Calu3 (cell line): Measurements from ENCODE around the gene ADAMTS9. TPM values are rescaled to one million over a fixed set of nuclear protein-coding genes. Genes with fewer than 3 reads are reported as not detected.

Source experiments
- BruUV-seq: library from RNA; stranded (reverse); fragments of 400-500 nt; replicated peaks from 2 replicates; lab custom pipeline; 2021; lab: Mats Ljungman, UMichigan
- CTCF ChIA-PET: fragments of 300-600 bp; sonication (Branson Sonifier 250); formaldehyde crosslinking; loops from one replicate; lab custom pipeline; 2022; ENCODE audit warnings: antibody characterized with exemption; lab: Charles Lee
- DNase-seq: peaks from one replicate; pipeline ENCODE4 v3.0.0; 2022
- H3K27ac Mint-ChIP-seq: one replicate; pipeline ENCODE4 v1.8.0; 2022; ENCODE audit warnings: mixed read lengths; ENCODE audit not compliant: unreplicated experiment
- H3K27me3 Mint-ChIP-seq: one replicate; pipeline ENCODE4 v1.8.0; 2022; ENCODE audit warnings: mixed read lengths; ENCODE audit not compliant: unreplicated experiment
- H3K36me3 Mint-ChIP-seq: one replicate; pipeline ENCODE4 v1.8.0; 2022; ENCODE audit warnings: mild to moderate bottlenecking, moderate library complexity, mixed read lengths; ENCODE audit not compliant: insufficient read depth, unreplicated experiment
- H3K4me1 Mint-ChIP-seq: one replicate; pipeline ENCODE4 v1.8.0; 2022; ENCODE audit warnings: mild to moderate bottlenecking, low read depth, mixed read lengths; ENCODE audit not compliant: unreplicated experiment
- H3K4me3 Mint-ChIP-seq: one replicate; pipeline ENCODE4 v1.8.0; 2022; ENCODE audit warnings: mild to moderate bottlenecking, low read depth, moderate library complexity, mixed read lengths; ENCODE audit not compliant: unreplicated experiment
- H3K9me3 Mint-ChIP-seq: one replicate; pipeline ENCODE4 v1.8.0; 2022; ENCODE audit warnings: low read depth, mixed read lengths; ENCODE audit not compliant: unreplicated experiment
- intact Hi-C: fragments of 100-400 bp; cut with micrococcal nuclease; formaldehyde crosslinking; loops from one replicate; pipeline ENCODE4 v1.10.0; 2022; ENCODE audit not compliant: unreplicated experiment
- total RNA-seq: library from RNA; stranded (reverse); gene quantifications from 2 replicates; pipeline ENCODE4 v1.2.3, GENCODE V29; 2022
- TF ChIP-seq, protein P1 (sequence below): fragments of 200-600 bp; IDR thresholded peaks from one replicate; pipeline ENCODE4 v1.8.0; 2022; ENCODE audit warnings: antibody characterized with exemption; ENCODE audit not compliant: unreplicated experiment

ADAMTS9 gene
- total RNA-seq, 1 experiment from 2014 or later, result 54.6 TPM

DNA sequence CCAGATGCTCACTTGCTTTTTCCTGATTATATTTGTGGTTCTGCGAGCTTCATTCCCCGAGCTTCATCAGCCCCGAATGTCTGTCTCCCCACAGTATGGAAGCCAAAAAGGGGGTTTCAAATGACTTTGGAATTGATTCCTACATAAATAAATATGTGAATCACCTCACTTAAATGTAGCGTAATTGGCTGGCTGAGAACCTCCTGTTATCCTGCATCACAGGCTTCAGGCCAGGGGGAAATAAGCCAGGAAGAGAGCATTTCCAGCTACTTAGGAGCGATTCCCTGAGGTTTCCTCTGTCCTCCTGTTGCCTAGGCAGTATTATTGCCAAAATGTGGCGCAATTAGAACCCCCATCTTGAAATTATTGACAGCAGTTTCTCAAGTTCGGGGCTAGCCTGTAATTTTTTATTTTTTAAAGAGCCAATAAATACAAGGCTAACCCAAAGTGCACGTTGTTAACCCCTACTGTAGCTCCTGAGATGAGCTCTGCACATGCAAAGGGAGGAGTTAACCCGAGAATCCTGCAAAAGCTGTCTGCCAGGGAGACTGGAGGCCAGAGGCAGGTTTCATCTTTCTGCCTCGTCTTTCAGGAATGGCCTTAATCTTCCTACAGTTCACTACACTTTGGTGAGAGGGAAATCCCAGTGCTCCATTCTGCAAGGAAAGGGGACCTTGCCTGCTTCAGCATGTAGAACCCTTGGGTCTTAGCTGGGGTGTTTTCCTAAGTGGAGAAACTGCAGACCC lies 148.2 kb downstream of the ADAMTS9 start:
- H3K27me3 Mint-ChIP-seq, result no peaks in the 10 kb centered on the region
- no peaks in the 10 kb centered on the region for H3K9me3 Mint-ChIP-seq
- H3K27ac Mint-ChIP-seq, result no peak overlapping the region
- TF ChIP-seq, protein P1, sequence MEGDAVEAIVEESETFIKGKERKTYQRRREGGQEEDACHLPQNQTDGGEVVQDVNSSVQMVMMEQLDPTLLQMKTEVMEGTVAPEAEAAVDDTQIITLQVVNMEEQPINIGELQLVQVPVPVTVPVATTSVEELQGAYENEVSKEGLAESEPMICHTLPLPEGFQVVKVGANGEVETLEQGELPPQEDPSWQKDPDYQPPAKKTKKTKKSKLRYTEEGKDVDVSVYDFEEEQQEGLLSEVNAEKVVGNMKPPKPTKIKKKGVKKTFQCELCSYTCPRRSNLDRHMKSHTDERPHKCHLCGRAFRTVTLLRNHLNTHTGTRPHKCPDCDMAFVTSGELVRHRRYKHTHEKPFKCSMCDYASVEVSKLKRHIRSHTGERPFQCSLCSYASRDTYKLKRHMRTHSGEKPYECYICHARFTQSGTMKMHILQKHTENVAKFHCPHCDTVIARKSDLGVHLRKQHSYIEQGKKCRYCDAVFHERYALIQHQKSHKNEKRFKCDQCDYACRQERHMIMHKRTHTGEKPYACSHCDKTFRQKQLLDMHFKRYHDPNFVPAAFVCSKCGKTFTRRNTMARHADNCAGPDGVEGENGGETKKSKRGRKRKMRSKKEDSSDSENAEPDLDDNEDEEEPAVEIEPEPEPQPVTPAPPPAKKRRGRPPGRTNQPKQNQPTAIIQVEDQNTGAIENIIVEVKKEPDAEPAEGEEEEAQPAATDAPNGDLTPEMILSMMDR, result no peak
- no peaks in the 10 kb centered on the region for H3K4me1 Mint-ChIP-seq
- CTCF ChIA-PET, result no interaction called here
- BruUV-seq, result no TSS peak
- peaks cover 25% of the 10 kb centered on the region for H3K36me3 Mint-ChIP-seq
- H3K4me3 Mint-ChIP-seq, result no peak overlapping the region
- no peak for DNase-seq
- intact Hi-C loops, result loop anchor here (10.0 kb wide), 1 partner anchor 125 kb away; no protein-coding TSS in a partner anchor

GRCh38 chr3:64536166-64536565 lies 151.6 kb downstream of the ADAMTS9 start:
- no peaks in the 10 kb centered on the region for H3K4me1 Mint-ChIP-seq
- intact Hi-C loops, result loop anchor here (10.0 kb wide), 1 partner anchor 129 kb away; no protein-coding TSS in a partner anchor
- no peak for DNase-seq
- H3K36me3 Mint-ChIP-seq, result peaks cover 33% of the 10 kb centered on the region
- CTCF ChIA-PET, result no interaction called here
- H3K27ac Mint-ChIP-seq, result no peak overlapping the region
- TF ChIP-seq, protein P1, result no peak
- H3K27me3 Mint-ChIP-seq, result no peaks in the 10 kb centered on the region
- BruUV-seq, result no TSS peak
- no peaks in the 10 kb centered on the region for H3K9me3 Mint-ChIP-seq
- H3K4me3 Mint-ChIP-seq, result no peak overlapping the region

DNA sequence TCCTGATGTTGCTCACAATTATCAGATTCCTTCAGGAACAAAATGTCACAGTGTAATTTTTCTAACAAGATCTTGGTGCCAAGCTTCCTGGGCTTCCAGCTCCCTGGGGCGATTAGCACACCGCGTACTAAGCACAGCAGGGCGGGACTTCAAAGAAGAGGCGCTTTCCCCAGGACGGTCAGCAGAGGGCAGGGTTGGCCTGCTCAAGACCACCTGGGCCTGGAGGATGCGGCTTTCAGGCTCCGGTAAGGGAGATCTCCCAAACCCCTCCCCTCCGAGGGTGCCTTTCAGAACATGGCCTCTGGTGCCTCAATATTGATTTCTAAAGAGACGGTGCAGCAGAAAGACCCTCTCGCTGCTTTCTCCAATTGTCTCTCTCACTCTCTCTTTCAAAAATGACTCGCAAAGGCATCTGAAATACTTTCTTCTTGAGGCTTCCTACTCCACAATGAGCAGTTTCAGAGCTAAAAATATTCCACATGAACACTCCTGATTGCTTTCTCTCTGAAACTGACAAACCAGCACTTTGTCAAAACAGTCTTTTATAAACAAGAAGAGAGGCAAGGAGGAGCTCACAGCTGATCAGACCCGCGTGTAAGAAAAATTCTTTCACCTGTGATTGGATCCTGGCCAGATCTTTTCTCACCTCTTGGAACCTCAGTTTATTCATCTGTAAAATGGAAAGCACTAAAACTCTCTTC lies 154.0 kb downstream of the ADAMTS9 start:
- BruUV-seq, result no TSS peak
- Mint-ChIP-seq H3K9me3 (no peaks in the 10 kb centered on the region), H3K27me3 (no peaks in the 10 kb centered on the region), H3K36me3 (peaks cover 29% of the 10 kb centered on the region), H3K4me1 (no peaks in the 10 kb centered on the region), H3K27ac (no peak overlapping the region), H3K4me3 (no peak overlapping the region)
- peak; percentile 81 for DNase-seq
- intact Hi-C loops, result loop anchor here (2.0 to 10.0 kb wide), 5 partner anchors 131 to 904 kb away; partner anchors contain the start of gene ADAMTS9
- CTCF ChIA-PET, result interaction anchor here (0.6 to 1.2 kb wide), 3 partner anchors 108 to 593 kb away, joined by 3 to 5 read pairs (median 3); no protein-coding TSS in a partner anchor
- TF ChIP-seq, protein P1, result peak; percentile 65

DNA sequence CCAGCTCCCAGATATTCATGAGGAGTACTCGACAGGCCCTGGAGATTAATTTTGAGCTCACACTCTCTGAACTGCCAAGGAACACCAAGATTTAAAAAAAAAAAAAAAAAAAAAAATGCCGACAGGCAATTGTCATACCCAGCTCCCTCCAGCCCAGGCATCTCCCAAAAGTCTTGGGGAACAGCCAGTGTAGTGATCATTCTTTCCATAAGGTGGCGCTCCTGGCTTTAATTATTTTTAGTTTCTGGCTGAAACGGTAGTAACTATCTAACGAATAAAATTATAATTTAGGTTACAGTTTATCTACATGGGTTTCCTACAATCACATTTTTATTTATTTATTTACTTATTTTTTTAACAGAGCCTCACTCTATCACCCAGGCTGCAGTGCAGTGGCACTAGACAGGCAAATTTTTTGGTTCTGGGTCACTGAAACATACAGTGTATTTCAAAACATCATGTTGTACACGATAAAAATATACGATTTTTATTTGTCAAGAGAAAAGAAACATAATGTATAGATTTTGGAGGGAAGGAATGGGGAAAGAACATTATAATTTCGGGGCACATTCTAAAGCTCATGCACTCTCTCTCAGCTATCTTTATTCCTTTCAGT lies 157.3 kb downstream of the ADAMTS9 start:
- CTCF ChIA-PET, result interaction anchor here (0.6 kb wide), 2 partner anchors 166 to 1079 kb away, joined by 3 read pairs; no protein-coding TSS in a partner anchor
- intact Hi-C loops, result loop anchor here (5.0 to 10.0 kb wide), 4 partner anchors 134 to 907 kb away; partner anchors contain the start of gene ADAMTS9
- Mint-ChIP-seq H3K27me3 (no peaks in the 10 kb centered on the region), H3K36me3 (peaks cover 14% of the 10 kb centered on the region), H3K4me3 (no peak overlapping the region), H3K9me3 (no peaks in the 10 kb centered on the region), H3K27ac (no peak overlapping the region), H3K4me1 (no peaks in the 10 kb centered on the region)
- peak; percentile 58 for DNase-seq
- BruUV-seq, result no TSS peak
- TF ChIP-seq, protein P1, result peak; percentile 52
